HG02970 (cell line): ENCODE data around the gene CDKN1B.
"Not testable (repeated sequence)": the region's sequence is repeated elsewhere in the genome, so short reads cannot be mapped to it uniquely, and the experiment has no call there.

Experiments
- ATAC-seq: cut with Tn5 transposase; IDR thresholded peaks from one replicate; pipeline ENCODE4 v1.9.1; 2021; ENCODE audit warnings: mild to moderate bottlenecking, moderate library complexity, moderate number of reproducible peaks; ENCODE audit not compliant: unreplicated experiment, low FRiP score

The CDKN1B gene

DNA sequence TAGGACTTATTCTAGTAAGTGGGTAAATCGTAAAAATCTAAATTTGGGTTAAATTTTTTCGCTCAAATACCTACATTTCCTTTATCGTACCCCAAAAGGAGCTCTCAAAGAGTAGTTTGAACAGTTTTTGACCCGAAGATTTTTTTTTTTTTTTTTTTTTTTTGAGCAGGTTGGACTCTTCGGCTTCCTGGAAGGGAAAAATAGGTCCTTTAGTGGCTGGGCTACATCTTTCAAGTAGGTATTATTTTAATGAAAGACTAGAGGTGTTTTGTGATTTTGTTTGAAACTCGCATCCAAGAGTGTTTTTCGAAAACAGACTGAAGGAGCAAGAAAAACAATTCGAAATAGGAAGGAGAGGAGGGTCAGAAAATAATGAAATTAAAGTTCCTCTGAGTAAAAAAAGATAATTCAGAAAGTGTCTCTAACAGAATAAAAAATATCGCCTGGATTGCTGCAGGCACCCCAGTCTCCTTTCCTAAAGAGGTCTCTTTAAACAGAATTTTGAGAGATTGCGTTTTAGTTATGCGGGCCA is 6.0 kb downstream of the CDKN1B start:
- ATAC-seq, result no peak

GRCh38 chr12:12723681-12724420 is 6.7 kb downstream of the CDKN1B start:
- no peak for ATAC-seq

GRCh38 chr12:12724421-12725085 is 7.4 kb downstream of the CDKN1B start:
- ATAC-seq, result peak; percentile 12

DNA sequence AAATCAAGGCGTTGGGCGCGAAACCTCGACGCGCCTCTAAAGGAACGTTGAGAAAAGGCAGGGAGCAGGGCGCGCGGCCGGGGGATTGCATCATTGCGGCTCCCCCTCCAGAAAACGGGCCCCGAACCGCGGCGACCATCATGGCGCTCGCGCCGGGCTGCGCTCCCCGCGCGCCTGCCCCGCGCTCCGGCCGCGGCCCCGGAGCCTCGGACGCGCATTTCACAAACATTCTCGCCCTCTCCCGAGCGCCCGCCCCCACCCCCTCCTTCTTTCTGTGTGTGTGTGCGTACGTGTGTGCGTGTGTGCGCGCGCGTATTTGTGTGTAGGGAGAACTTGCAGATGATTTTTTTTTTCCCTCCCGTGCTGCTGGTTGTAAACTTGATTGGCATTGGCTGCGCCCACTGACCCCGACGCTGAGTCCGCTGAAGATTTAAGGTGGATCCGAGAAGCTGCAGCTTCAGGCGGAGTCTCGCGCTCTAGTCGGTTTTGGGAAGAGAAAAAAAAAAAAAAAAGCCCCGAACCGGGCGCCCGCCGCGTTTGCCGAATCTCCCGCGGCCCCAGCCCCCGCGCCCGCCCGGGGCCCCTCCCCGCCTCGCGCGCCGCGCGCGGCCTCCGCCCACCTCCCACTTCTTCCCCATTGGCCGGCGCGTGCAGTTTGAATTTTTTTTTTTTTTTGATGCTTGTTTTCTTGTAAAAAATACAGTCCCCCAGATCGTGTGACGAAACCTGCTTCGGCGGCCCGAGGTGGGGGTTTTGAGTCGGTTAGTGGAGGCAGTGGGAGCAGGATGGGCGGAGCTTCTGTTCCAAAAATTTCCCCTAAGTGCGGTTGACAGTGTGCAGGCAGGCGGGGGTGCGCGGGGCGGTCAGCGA is 8.2 kb downstream of the CDKN1B start:
- ATAC-seq, result peak; percentile 65

GRCh38 chr12:12725956-12726554 is 8.9 kb downstream of the CDKN1B start:
- ATAC-seq, result no peak

GRCh38 chr12:12726555-12727093 is 9.5 kb downstream of the CDKN1B start:
- no peak for ATAC-seq

DNA sequence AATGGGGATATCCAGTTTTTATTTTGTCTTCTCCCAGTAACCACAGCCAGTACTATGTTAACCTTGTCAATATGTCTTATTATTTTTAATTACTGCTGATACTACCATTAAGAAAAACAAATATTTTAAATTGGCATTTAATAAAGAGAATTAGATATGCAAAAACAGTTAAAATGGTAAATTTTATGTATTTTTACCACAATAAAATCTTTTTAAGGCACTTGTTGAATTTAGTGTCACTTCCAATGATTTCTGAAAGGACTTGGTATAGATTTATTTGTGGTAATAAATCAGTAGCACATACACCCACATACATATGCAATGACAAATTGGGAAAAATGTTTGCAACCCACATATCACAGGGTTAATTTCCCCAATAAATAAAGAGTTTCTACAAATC is 14.0 kb downstream of the CDKN1B start:
- ATAC-seq, result no peak

DNA sequence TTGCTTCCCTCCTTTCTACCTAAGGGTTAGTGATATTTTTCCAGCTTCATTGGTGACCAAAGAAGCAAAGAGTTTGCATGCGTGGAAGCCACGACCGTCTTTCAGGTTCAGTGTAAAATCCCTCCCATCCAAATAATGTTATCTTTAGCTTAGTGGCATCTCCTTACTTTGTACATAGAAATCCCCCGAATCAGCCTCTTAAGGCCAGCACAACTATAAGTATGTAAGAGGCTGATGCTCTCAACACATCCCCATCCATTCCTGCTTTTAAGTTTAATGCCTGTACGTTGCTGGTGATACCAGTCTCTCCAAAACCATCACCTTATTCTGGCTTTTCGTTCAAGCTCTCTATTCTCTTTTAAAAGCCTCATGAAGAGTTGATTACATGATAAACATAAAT is 14.6 kb downstream of the CDKN1B start:
- no peak for ATAC-seq

- no peak for ATAC-seq
Measured at GRCh38 chr12:12733118-12733517, 15.9 kb downstream of the CDKN1B start.

GRCh38 chr12:12734054-12734453 is 16.9 kb downstream of the CDKN1B start:
- ATAC-seq, result no peak

GRCh38 chr12:12734561-12735071 is 17.4 kb downstream of the CDKN1B start:
- no peak for ATAC-seq

GRCh38 chr12:12735301-12735700 is 18.1 kb downstream of the CDKN1B start:
- ATAC-seq, result no peak

DNA sequence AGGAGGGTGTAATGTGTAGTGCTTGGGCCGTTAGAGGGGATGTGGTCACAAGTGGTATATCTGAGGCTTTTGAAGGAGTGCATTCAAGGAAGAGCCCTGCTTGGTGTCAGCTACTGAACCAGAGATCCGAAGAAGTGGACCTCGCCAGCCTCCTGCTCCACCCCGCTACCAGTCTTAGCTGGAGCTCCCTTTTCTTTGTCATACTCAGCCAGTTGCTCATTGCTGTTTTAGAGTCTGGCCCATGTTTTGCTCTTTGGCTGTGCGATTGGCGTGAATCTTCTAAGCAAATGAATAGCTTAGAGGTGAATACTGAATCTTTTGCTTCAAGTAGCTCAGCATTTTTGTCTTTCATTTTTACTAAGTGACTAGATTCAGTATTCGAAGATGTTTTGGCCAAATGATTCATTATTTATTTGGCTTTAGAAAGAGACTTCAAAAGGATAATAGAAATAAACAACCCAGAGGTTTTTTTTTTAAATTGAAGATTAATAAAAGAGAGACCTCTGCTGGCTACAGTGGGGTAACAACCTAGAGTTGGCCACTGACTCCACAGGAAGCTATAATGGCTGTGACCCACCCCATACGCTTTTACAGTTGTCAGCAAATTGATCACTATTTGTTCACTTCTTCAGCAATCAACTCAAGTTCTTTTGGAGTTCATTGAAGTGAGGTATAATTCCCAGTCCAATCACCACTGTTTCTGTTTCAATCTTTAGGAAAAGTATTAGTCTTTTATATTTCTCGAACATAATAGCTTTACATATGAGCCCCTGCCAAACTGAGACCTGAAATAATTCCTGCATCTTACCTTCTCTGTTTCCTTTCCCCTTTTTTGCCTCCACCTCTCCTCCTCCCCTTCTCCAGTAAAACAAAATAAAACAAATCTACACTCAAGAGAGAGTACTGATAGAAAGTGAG is 19.9 kb downstream of the CDKN1B start:
- ATAC-seq, result no peak

GRCh38 chr12:12738152-12738551 is 21.0 kb downstream of the CDKN1B start:
- ATAC-seq, result not testable (repeated sequence)

DNA sequence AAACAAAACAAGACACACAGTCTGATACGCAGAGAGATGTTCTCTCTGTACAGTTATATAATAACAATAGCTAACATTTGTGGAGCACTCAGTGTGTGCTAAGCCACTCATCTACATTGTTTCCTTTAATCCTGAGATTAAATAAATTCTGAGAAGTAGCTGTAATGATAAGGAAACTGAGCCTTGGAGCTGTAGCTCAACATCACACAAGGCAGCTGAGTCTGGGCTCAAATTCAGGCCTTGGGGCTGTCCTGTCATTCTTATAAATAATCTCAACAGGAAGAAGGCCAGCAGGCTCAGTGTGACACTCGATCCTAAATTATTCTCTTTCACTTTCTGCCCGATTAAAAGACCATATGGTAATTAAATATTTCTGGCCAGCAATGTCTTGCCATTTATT is 24.5 kb downstream of the CDKN1B start:
- ATAC-seq, result no peak

DNA sequence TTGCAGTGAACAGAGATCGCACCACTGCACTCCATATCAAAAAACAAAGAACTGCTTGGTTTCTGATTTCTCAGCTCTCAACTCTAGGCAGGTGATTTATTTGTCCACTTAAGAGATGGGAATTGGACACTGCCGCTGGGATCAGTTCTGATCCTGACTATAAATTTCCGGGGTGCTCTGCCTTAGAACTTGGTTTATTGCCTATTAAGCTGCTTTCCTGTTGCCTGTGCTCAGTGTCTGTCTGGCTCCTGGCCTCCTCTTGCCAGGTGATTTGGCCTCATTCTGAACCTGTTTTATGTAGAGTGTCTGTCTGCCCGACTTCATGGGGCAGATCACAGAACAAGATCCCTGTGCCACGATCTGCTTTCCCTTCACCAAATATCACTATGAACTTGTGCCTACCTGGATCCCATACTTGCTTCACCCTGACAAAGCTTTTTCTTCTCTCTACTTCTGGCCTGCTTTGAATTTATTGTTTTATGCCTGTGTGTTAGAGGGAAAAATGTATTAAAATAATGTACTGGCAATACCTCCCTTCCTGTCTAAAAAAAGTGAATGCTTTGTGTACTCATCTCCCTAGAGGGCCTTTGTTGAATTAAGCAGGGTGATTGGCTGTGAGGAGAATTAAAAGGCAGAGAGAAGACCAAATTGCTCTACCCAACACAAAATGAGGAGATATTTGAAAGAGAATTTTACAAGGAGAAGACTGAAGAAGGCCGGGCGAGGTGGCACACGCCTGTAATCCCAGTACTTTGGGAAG is 27.6 kb downstream of the CDKN1B start:
- ATAC-seq, result no peak

DNA sequence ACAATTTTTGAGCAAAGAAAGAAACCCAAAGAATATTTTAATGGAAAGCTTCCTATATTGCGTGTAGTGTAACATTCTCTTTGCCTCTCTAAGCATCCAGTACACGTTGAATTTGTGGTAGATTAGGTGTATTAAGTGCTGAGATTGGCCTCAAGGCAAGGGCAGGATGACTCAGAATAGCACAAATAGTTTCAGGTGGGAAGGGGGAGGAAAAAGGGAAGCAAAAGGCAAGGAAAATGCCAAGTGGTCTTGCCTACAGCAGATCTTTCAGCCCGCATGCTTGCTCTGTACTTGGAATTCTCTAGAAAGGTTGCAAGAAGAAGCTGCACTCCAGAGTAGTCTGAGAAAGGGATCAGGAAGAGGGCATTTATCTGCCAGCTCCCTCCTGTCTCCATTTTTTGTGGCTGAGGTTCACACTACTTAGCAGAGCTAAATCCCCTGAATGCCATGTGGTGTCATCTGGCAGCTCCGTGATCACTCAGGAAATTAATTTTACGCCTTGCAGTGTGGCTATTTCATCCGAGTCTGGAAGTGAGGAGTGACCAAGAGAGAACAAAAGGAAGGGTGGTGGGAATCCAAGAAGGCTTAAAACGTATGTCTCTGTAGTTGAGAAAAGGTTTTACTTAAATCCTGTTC is 28.5 kb downstream of the CDKN1B start:
- no peak for ATAC-seq

DNA sequence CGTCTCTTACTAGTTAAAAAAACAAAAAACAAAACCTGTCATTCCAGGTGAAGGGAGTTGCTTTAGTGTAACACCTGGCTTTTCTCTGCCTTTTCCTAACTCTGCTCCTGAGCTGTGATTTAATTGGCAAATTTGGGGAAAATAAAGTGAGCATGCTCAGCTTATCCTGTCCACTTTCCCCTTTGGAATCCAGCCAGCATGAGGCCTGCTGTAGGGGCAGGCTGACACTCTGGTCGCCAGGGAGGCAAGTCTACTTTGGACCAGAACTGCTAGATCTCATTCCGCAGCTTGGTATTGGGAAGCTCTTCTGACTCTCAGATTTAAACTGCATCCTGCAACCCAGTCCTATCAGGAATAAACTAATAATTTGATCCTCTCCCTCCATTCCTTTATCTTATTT is 30.1 kb downstream of the CDKN1B start:
- no peak for ATAC-seq
